SH-SY5Y (cell line): ENCODE results near the gene HOXB3.

Source experiments
- GATA2 ChIP-seq: IDR thresholded peaks from 2 replicates; pipeline ENCODE4 v1.6.1; 2011; ENCODE audit warnings: mild to moderate bottlenecking, low read depth, low read length
- GATA3 ChIP-seq: IDR thresholded peaks from 2 replicates; pipeline ENCODE4 v1.6.1; 2011; ENCODE audit warnings: low read depth, mild to moderate bottlenecking, low read length, moderate library complexity

- TF ChIP-seq GATA2 (no peak), GATA3 (no peak)
Measured at GRCh38 chr17:48610282-48611211, 20.5 kb upstream of the HOXB3 start, which contains the start of gene HOXB7.
